Islet precursor cell (in vitro differentiated cells): ENCODE measurements around the gene DCTD.

ENCODE experiments used
- DNase-seq: peaks from one replicate; pipeline ENCODE4 v3.0.0-alpha.2; 2018

Gene DCTD

DNA sequence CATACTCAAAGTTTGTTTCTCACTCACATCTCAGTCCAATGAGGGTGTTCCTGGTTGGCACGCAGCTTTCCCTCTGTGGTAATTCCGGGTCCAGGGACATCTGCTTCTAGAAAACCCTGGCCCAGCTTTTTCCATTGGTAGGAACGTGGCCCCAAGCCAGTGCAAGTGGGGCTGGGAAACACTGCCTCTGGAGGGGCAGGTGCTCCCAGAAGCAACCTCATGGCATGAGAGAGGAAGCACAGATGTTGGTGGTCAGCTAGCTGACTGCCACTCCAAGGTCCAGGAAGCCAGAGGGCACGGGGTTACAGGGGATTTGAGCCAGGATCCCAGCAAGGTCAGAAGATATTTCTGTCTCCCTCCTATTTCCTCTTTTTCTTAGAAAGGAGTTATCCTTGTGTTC is 47.5 kb downstream of the DCTD start:
- DNase-seq = no peak

DNA sequence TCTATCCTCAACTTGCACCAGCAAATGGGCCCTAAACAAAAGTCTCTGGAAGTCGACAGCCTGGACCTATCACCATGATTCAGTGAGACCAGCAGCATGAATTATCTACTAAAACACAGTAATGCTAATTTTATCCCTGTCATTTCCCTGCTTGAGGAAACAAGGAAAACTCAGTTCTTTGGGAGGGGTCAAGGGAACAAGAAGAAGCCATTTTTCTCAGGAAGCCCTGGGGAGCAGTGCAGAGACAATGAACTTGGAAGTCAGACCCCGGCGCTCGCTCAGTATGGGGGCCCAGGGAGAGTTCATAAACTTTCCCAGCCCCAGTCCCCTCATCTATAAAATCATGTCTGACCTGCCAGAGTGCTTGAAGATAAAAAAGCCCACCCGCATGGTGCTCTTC is 50.4 kb downstream of the DCTD start:
- DNase-seq = no peak

DNA sequence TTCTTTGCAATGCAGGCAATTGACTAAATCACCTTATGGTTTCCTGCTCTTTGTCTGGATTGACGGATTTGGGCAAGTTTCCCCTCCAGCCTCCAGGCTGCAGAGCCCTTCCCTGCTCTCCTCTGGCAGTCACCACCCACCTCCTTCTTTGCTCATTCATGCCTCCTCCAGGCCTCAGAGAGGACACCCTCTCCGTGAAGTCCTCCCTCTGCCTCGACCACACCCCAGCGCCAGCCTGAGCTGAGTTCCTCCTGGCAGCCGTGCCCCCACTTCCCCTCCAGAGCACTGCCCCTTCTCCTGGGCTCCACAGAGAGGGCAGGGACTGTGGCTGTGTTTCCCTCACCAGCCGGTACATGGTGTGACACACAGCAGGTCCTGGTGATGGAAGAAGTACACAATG is 53.7 kb downstream of the DCTD start:
- DNase-seq = no peak

DNA sequence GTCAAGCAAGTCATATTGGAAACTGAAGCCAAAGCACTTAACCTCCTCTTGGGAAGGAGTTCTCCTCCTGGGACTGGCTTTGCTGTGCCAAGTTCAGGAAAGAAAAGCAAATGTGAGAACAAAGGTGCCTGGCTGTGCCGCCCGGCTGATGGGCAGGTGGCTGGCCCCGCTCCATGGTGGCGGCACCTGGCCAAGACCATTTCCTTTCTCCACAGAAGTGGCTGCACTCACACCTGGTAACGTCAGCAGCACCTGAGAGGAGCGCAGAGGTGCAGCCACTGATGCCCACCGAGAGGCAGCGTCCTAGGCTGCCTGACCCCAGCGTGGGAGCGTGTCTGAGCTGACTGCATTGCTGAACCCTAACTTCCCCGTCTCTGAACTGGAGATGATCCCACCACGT is 54.3 kb downstream of the DCTD start:
- DNase-seq = no peak

DNA sequence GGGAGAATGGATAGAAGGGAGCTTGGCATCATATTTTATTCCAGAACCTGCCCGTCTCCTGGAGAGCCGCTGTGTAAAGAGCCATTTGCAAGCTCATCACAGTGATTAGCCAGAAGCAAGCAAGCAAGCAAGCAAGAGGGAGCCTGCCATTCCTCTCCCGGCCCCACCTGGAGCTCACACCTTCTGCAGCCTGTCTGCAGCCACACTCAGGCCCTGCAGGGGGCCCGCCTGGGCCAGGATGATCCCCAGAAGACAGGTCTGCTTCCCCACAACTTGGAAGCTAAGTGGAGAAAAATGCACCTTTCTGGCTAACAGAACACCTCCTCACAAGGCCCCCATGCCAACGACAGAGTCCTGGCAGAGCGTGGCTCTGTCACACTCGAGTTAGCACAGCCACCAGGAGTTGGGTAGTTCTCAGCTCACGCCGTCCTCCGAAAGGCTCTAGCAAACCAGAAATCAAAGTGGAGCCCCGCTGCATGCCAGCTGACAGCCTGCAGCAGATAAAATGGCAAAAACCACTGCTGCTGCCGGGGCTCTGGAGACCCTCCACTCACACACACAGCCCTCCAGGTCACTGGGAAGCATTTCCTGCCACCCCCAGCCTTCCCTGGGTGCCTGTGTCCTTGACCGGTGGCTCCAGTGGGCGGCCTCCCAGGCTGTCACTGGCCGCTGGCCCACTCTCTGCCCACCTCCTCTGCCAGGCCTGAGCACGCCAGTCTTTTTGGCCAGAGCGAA is 54.9 kb downstream of the DCTD start:
- DNase-seq = peak; percentile 70

DNA sequence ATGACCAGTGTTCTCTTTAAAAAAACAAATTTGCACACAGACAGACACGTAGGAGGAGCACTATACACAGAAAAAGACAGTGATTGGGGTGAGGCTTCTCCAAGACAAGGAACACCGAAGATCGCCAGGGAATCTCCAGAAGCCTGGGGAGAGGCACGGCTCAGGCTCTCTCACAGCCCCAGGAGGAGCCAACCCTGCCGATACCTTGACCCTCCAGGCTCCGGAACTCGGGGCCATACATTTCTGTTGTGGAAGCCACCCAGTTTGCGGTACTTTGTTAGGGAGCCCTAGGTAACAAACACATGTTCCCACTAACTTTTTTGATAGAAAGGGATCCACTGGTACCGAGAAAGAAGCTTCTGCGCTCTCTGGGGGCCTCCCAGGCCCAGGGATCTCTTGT is 55.8 kb downstream of the DCTD start:
- no peak for DNase-seq

DNA sequence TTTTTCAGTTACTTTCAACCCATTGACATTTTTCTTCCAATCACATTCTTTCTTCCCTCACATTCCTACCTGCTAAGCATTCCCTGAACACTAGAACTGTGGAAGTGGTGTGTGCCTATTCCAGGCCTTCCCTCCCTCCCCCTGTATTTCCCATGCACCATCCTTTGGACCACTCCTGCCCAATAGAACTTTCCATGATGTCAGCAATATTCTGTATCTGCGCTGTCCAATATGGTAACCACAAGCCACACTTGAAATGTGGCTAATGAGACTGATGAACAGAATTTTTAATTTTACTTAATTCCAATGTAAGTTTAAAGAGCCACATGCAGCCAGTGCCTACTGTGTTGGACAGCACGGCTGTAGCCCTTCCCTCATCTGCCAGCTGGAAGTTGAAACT is 57.5 kb downstream of the DCTD start:
- DNase-seq = no peak

DNA sequence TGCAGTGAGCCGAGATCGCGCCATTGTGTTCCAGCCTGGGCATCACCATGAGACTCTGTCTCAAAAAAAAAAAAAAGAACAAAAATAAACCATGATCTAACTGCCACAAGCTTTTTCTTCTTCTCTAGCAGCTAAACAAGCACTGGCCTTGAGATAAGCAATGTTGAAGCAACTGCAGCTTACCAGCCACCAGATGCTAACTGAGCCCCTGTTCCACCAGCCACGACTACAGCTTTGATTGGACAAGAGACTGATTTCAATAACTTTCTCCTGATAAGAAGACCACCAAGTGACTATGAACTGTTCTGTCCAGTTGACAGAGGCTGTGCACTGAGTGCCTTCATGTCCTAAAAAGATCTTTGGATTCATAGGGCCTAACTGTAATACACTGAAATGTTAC is 58.5 kb downstream of the DCTD start:
- DNase-seq = no peak

DNA sequence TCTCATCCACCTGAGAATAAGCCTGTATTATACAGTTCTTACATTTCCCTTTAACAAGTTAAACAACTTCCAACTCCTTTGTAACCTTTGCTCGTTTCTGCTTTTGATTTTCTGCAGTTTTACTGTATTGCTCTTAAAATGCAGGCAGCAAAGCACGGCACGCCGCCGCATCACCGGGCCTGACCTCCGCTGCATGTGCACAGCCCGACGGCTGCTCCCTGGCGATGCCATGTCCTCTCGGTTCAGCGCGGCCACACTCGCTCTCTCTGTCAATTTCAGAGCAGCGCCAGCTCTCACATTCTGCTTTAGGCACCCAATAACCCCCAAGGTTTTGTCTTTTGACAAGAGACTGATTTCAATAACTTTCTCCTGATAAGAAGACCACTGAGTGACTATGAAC is 60.3 kb downstream of the DCTD start:
- DNase-seq = no peak

DNA sequence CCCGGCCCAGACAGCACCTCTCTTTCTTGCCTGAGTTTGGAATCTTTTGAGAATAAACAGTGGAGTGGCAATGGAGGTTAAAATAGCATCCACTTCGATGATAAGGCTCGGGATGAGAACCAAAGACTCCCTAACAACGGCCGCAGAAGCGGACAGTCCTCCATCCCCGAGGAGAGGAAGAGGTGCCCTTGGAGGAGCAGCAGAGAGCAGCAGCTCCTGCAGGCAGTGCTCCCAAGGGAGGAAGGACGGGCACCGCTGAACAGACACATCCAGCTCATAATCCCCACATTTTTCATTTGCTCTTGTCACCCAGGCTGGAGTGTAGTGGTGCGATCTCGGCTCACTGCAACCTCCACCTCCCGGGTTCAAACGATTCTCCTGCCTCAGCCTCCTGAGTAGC is 61.3 kb downstream of the DCTD start:
- DNase-seq = no peak

DNA sequence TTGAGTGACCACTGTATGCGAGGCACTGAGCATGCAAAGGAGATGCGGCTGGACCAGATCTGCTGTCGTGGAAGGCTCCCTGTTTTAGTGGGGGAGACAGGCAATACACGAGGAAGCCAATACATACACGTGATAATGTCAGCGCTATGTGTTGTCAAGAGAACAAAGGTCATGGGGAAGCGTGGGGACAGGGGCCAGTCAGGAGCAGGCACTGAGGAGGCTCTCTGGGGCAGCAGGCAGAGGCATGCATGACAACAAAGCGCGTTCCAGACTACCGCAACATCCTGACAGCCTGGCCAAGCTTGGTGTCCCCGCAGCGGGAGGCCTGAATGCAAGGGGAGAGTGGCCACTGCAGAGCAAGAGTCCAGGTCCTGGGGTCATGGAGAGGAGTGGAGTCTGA is 61.9 kb downstream of the DCTD start:
- no peak for DNase-seq

DNA sequence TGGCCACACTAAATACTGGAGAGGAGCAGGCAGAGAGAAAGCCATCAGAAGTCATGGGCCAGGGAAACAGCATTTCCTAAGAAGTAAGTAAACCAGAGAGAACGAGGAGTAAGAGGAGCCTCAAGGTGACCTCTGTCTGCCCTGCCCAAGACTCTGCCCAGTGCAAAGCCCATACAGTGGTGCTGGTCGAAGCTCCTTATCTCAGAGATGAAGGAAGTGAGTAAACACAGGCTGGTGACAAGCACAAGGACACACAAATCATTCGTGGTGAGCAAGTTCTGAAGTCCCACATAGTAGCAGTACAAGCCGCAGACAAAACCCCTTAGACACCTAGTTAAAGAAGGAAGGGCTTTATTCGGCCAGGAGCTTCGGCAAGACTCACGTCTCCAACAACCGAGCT is 62.7 kb downstream of the DCTD start:
- DNase-seq = no peak

DNA sequence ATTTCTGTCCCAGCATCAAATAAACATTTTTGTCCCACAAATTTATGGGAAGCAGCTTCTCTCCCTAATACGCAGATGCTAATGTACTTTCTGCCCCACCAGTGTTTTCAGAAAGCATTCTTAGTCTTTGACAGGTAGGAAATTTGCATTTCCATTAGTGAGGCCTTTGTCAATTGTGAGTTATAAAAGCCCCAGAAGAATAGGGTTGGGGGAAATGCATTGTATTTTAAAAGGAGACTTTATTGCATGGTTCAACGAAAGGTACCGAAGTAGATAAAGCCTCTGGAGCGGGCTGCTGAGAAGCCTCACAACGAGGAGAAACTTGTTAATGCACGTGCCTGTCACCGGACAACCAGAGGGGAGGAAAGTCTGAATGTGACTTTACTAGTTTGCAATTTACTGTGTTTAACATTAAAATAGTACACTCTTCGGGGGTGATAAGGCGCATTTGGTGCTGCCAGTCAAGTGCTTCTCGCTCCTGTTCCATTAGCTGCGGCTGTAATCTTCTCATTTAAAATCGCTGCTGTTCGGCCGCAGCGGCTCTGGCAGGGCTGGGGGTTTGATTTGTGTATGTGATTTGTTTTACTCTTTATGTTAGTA is 63.4 kb downstream of the DCTD start:
- DNase-seq = no peak

DNA sequence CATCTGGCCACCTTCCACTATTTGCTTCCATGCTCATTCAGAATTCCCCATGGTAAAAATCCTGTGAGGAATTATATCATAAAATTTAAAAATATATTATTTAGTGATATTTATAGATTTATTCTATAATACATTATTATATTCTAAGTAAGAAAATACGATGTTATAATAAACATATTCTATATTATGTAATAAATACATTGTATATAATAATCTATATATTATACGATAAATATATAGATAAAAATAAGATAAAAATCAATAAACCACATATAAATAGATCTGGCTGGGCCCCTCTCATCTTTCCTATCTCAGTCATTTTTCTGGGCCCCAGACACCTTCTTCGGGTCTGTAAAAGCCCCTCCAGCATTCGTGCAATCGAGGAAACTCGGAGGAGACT is 68.5 kb downstream of the DCTD start:
- DNase-seq = no peak

DNA sequence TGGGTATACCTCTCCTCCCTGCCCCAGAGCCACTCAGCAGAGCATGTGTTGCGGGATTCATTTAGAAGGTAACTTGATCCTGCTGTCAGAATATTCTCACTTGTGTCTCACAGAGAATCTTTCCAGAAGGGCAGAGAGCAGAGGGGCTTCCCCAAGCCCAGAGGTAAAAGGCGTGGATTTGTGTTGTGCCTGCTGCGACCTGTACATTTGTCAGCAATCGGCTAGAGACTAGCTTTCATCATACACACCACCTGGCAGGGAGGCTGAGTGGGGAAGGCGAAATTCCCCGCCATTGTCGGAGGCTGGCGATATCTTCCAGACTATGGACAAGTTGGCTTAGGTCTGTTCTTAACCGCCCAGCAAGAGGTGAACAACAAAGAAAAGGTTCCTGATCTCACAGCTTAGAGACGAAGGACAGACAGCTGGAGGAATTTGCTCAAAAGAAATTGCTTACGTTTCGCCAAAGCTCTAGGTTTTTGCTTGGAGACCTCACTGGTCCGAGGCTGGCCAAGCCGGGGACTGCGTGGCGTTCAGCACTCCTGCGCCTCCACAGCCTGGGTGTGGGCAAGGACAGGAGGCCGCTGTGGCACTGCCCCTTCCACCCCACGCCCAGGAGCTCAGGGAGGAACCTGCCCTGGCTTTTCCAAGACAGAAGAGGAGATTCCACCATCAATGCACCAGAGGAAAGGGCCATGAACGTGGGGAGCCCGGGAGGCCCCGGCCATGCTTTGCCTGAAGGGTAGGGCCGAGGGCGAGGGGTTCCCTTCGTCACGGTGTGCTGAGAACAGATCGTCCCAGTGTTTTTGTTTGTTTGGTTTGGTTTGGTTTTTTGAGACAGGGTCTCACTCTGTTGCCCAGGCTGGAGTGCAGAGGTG is 69.4 kb downstream of the DCTD start:
- DNase-seq = no peak

DNA sequence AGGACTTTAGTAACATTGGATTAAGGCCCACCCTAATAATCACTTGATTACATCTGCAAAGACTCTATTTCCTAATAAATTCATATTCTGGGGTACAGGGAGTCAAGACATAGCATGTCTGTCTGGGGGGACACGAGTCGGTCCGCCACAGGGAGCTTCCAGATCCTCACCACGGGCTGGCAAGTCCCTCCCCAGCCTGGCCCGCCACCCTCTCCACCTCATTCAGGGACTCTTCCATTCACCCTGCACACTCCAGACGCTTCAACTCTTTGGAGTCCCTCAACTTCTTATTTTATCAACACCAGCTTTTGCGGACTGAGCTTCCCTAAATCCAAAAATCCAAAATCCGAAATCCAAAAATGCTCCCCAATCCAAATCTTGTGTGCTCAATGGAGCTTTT is 71.2 kb downstream of the DCTD start:
- no peak for DNase-seq

DNA sequence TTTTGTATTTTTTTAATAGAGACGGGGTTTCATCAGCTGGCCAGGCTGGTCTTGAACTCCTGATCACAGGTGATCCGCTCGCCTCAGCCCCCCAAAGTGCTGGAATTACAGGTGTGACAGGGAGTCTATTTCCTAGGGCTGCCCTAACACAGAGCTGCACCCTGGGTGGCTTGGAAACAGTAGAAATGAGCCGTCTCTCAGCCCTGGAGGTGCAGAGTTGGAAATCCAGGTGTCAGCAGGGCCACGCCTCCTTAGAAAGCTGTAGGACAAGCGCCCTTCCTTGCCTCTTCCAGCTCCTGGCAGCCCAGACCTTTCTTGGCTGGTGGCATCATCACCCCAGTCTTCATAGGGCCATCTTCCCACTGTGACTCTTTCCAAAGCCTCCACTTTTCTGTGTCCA is 71.6 kb downstream of the DCTD start:
- DNase-seq = no peak

DNA sequence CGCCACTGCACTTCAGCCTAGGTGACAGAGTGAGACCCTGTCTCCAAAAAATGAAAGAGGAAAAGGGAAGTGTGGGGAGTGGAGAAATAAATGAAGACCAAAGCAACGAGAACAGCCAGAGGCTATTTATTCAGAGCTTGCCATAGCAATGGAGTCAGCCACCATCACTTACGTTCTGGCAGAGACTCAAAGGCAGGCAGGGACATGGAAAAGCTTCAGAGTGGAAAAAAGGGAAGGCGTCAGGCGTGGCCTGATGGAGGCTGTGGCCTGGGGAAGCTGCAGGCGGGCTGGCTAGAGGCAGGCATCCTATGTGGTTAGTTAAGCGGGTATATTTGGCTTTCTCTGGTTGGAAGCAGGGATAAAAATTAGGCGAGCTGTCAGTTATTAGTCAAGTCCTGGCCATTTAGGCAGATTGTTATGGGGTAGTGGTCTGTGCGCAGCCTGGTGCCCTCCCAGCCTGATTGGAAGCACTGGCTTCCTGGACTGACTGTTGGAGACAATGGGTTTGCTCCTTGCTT is 73.3 kb downstream of the DCTD start:
- no peak for DNase-seq

DNA sequence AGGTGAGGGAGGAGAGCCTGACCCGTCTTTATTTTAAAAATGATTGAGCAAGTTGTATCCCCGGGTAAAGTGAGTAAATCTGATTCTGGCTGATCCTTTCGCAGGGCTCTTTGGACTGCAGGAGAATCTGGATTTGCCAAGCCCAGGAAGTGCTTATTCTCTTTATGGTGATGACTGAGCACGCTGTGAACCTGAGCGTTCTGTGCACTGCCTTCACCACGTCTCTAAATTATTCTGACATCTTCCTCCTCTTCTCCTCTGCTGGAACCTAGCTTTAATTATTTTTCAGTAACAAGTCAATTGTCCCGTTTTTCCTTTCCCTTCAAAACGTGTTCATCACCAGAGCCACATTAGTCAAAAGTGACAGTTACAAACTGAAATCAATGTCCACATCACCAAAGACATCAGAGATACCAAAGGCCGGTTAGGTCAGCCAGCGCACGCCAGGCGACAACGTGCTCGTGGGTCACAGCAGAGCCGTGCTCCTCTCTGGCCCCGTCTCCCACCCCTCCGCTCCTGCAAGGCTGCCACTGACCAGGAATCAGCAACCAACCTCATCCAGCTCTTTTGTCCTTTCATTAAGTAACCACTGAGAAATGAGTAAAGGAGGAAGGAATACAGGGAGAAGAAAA is 74.3 kb downstream of the DCTD start:
- no peak for DNase-seq

DNA sequence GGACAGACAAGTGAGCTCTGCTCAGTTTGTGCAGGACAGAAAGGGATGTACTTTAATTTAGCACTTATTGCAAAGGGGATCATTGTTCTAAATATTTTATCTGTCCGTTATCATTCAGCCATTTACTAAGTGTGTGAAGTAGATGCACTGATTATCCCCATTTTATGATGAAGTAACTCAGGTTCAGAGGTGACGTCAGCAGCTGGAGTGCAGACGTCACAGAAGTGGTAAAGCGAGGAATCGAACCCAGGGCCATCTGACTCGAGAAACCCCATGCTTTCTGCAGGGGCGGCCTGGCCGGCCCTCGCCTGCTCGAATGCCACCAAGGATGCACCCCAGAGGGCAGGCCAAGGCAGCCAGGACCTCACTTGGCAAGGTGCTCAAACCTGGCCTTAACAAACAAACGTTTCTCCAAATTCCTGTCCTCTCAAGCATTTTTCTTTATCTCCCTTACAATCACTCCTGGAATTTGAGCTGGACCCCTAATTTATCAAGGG is 75.0 kb downstream of the DCTD start:
- DNase-seq = no peak

DNA sequence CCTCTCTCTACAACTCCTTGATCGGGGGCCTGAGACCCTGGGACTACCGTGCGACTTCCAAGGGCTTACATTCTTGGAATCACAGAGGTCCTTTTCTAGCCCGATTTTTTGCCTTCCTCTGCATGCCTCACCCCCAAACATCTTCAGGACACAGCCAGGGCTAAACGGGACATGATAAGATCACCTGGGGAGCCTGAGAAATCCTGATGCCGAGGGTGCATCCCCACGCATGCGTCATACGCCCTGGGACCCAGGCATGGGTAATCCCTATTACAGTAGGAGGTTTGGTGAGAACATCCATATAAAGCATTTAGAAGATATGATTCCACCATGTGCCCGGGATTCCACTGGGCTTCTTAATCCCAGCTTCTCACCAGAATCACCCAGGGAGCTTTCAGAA is 77.1 kb downstream of the DCTD start:
- DNase-seq = no peak
